GM23338 (cell line): ENCODE measurements around the gene OLAH.

Source experiments
- CREB1 ChIP-seq: fragments of 250-450 bp; sonication (Bioruptor Pico); IDR thresholded peaks from 2 replicates; pipeline ENCODE4 v1.5.0; 2020; ENCODE audit warnings: low read depth, mild to moderate bottlenecking, moderate library complexity
- CTCF ChIP-seq, 2 experiments: fragments of 200-600 bp in 1 of 2; sonication (generic) in 1 of 2; conservative IDR thresholded peaks; 2 replicates each; pipeline versions ENCODE4 v1.5.1 to v1.6.1; 2016 to 2017; ENCODE audit warnings: antibody characterized with exemption in 2 of 2, low read depth in 2 of 2, mild to moderate bottlenecking in 2 of 2, moderate library complexity in 1 of 2
- ETS1 ChIP-seq: IDR thresholded peaks from 2 replicates; pipeline ENCODE4 v1.6.1; 2016; ENCODE audit warnings: antibody characterized with exemption
- EZH2 ChIP-seq: fragments of 200-600 bp; sonication (generic); IDR thresholded peaks from one replicate; pipeline ENCODE4 v1.8.0; 2017; ENCODE audit warnings: antibody characterized with exemption, mild to moderate bottlenecking, low read depth; ENCODE audit not compliant: unreplicated experiment
- EZH2phosphoT487 ChIP-seq: fragments of 200-600 bp; sonication (generic); IDR thresholded peaks from one replicate; pipeline ENCODE4 v1.8.1; 2018; ENCODE audit warnings: antibody characterized with exemption; ENCODE audit not compliant: unreplicated experiment
- JUNB ChIP-seq: IDR thresholded peaks from one replicate; pipeline ENCODE4 v1.6.1; 2016; ENCODE audit warnings: antibody characterized with exemption; ENCODE audit not compliant: unreplicated experiment
- POLR2AphosphoS5 ChIP-seq: IDR thresholded peaks from 2 replicates; pipeline ENCODE4 v1.6.1; 2016; ENCODE audit warnings: antibody characterized with exemption, low read depth
- REST ChIP-seq: IDR thresholded peaks from one replicate; pipeline ENCODE4 v1.6.1; 2018; ENCODE audit warnings: antibody characterized with exemption; ENCODE audit not compliant: unreplicated experiment
- ZNF114 ChIP-seq: fragments of 250-450 bp; sonication (Bioruptor Pico); IDR thresholded peaks from 2 replicates; pipeline ENCODE4 v1.5.0; 2020; ENCODE audit warnings: mild to moderate bottlenecking, moderate library complexity
- ZNF331 ChIP-seq: fragments of 250-450 bp; sonication (Bioruptor Pico); IDR thresholded peaks from 2 replicates; pipeline ENCODE4 v1.5.0; 2020; ENCODE audit warnings: low read depth, mild to moderate bottlenecking, moderate library complexity

GRCh38 chr10:15097011-15097812 lies 53.5 kb downstream of the OLAH start, which contains the start of gene RPP38:
- TF ChIP-seq CTCF (conservative IDR thresholded peaks at IDR 0.05; ENCODE audit: low read depth in 2 of 2), result no peak
- 0 out of 2 replicates have a peak, but pooled peaks have one; percentile 9 for TF ChIP-seq ETS1
- no peak for TF ChIP-seq REST
- peak; percentile 96 for TF ChIP-seq POLR2AphosphoS5
- no peak for TF ChIP-seq EZH2phosphoT487
- TF ChIP-seq JUNB, result no peak
- TF ChIP-seq EZH2, result no peak
- TF ChIP-seq CREB1 (CRISPR knock-in tag), result peak; percentile 37
- TF ChIP-seq ZNF331 (CRISPR knock-in tag), result no peak
- no peak for TF ChIP-seq ZNF114 (CRISPR knock-in tag)
